T follicular helper cell (primary cell): Measurements from ENCODE around the gene PRDM10.
"Not testable (repeated sequence)": the region's sequence is repeated elsewhere in the genome, so short reads cannot be mapped to it uniquely, and the experiment has no call there.

ENCODE experiments used
- DNase-seq: peaks from one replicate; pipeline ENCODE4 v3.0.0-alpha.2; 2020; ENCODE audit warnings: low read depth

Gene PRDM10

DNA sequence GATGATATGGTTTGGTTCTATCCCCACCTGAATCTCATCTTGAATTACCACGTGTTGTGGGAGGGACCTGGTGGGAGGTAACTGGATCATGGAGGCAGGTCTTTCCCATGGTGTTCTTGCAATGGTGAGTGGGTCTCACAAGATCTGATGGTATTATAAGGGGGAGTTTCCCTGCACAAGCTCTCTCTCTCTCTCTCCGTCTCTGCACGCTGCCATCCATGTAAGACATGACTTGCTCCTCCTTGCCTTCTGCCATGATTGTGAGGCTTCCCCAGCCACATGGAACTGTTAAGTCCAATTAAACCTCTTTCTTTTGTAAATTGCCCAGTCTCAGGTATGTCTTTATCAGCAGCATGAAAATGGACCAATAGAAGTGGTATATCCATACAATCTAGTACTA is 13.2 kb upstream of the PRDM10 start:
- DNase-seq = not testable (repeated sequence)

DNA sequence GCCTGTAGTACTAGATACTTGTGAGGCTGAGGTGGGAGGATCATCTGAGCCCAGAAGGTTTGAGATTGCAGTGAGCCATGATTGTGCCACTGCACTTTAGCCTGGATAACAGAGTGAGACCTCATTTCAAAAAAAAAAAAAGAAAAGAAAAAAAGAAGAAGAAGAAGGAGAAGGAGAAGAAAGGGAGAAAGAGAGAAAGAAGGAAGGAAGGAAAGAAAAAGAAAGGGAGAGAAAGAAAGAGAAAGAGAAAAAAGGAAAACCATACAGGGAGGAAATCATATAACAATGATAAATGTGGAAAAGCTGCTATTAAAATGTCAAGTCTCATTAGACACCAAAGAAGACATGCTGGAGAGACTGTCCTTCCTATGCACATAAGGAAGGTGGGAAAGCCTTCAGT is 5.7 kb upstream of the PRDM10 start:
- no peak for DNase-seq

DNA sequence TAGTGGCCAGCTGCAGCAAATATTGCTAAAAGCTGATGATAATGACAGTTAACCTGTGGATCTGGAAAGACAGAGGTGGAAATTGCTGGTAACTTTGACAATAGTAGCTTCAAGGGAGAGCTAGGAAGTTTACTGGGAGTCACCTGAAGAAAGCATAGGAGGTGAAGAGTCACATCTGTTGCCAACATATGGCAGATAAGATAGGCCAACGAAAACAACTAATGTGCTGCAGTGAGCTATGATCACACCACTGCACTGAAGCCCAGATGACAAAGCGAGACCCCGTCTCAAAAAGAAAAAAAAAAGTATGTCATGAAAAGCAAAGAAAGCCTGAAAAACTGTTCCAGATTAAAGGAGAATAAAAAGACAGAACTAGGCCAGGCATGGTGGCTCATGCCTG is 4.3 kb upstream of the PRDM10 start:
- DNase-seq = no peak

DNA sequence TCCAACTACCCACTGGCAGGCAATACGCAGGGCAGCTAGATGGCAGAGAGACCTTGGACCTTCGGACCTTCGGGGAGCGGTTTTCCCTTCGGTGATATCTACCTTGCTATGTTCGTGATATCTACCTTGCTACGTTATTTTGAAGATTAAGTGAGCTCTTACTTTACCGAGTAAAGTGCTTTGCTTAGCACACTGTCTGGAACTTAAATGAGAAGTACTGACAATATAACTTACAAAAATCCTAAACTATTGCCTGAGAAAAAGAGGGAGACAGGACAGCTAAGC is 1.0 kb upstream of the PRDM10 start:
- DNase-seq = no peak

DNA sequence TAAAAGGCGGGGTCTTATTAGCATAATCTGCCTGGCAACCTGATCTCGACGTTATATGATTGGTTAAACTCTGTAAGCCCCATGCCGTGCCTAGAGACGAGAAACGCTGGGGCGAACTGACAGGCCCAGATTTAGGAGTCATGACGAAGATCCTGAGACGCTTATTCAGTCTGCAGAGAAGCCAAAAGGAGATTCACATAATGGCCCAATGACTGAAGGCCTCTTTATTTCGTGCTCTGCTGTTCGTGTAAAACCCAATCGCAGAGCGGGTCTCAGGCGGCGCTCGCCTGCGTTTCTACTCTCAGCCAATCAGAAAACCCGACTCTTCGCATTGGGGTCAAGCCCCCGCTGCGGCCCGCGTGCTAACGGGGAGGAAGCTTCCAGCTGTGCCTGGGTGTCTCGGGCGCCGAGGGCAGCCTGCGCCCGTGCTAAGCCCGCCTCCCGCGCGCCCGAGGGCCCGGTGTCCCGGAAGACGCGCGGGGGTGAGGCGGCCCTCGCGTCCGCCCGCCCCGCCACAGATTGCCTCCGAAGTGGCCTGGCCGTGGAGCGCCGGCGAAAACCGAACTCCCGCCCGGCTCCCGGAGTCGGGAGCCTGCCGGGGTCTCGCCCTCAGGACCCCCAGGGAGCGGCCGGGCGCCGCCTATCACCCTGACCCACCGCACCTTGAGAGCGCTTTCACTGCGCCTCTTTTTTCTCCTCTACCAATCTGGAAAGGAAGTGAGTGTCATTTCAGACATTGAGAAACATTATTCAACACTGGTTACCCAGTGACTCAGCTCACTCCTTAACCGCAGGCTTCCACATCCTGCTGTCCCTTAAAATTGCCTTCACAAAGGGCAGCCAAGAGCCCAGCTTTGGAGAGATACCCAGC is 446 bp upstream of the PRDM10 start:
- peak; percentile 84 for DNase-seq

DNA sequence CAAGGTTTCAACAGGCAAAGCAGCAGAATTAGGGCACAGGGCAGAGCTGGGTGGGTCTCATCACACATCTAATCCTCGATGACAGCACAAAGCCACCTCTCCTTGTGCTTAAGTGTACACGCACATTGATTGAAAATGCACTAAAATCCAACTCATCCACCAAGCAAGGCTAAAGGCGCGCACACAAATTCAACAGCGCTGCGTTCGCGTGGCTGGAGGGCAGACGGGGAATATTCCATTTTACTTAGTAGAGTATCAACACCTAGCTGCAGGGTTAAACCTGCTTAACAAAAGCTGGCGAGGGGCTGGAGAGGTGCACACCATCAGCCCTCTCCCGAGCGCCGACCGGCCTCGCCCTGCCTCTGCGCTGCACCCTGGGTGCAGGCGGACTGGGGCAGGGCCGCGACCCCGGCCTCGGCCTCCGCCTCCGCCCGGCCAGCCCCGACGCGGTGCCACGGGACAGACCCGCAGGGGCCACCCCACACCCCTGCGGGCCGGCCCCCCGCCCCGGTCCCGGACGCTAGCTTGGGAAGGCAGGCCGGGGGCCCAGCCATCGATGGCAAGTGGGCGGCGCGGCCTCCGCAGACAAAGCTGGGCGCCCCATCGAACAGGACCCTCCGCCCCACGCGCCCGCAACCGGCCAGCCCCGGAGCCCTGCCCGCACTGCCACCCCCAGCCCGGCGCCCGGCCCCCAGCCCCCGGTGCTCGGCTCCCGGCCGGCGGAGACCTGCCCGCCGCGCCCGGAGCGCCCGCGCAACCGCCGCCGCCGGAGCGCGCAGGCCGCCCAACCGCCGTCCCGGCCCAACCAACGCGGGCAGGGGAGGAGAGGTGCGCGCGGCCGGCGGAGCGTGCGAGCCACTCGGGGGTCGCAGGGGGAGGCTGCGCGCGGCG is 929 bp downstream of the PRDM10 start:
- peak; percentile 16 for DNase-seq

DNA sequence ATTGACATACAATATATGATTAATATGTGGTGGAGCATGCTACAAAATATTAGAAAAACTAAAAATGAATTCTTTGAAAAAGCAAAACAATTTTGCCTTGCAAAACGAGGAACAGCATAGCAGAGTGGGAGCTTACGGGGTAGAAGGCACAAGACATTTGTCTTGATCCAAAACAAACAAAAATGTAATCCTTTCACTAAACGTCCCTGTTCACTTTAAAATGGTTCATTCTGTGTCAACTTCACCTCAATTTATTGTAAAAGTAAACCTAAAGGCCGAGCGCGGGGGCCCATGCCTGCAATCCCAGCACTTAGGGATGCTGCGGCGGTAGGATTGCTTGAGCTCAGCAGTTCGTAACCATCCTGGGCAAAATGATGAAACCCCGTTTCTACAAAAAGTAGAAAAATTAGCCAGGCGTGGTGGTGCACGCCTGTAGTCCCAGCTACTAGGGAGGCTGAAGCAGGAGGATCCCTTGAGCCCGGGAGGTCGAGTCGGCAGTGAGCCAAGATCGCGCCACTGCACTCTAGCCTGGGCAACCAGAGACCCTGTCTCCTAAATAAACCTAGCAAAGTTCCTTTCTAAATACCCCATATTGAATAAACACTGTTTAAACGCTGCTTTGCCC is 2.0 kb downstream of the PRDM10 start:
- DNase-seq = no peak

DNA sequence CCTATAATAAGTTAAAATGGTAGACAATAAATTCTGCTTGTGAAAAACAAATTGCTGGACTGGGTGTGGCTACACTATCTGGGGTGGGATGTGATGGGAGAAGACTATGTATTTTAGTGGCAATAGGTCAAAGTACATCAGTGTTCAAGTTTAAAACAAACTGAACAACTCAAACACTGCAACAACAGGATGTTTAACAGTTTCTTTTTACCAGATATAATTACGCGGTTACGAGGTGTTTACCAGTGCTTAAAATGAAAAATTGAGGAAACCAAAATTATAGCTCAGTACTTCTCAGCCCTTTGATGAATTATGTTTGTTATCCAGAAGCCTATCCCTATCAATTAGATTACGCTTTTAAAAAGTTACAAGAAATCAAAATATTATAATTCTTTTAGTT is 3.2 kb downstream of the PRDM10 start:
- no peak for DNase-seq

DNA sequence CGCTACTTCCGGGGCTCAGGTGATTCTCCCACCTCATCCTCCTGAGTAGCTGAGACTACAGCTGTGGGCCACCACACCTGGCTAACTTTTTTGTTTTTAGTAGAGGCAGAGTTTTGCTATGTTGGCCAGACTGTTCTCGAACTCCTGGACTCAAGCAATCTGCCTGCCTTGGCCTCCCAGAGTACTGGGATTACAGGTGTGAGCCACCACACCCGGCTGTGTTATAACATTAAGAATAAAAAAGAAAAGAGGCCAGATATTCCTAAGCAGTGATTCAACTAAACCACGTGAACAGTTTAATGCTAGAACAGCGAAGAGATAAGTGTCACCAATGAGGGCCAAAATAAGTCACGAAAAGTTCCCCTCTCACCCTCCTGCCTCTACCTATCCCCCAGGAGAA is 3.7 kb downstream of the PRDM10 start:
- no peak for DNase-seq

DNA sequence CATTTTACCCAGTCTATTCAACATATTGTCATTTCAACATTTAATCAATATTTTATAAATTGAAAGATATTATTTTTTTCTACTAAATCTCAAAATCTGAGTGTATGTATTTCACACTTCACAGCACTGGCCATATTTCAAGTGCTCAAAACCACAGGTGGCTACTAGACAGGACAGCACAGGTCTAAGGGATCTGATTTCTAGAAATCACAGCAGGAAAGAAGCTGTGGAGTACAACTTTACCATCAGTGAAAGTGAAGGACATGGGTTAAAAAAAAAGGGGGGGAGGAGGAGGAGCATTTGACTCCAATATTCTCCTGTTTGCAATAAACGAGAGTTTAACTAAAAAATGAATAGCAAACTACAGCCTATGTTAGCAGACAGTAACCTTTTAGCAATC is 4.5 kb downstream of the PRDM10 start:
- no peak for DNase-seq

DNA sequence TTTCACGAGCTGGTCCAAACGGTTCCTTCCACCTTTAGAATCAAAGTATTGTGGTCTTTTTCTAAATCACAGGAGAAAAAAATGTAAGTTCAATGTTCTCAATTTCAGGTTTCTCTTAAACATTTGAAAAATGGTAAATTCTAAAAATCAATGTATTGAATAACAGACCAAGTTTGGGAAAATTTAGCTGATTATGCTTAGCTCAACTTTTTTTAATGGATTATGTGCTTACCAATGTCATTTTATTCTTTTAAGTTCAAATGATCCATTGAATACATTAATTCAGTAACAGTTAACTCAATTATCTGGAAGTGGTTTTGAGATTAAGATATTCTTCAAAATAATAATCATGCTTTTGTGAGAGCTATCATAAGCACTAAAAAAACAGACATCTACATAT is 5.1 kb downstream of the PRDM10 start:
- no peak for DNase-seq

DNA sequence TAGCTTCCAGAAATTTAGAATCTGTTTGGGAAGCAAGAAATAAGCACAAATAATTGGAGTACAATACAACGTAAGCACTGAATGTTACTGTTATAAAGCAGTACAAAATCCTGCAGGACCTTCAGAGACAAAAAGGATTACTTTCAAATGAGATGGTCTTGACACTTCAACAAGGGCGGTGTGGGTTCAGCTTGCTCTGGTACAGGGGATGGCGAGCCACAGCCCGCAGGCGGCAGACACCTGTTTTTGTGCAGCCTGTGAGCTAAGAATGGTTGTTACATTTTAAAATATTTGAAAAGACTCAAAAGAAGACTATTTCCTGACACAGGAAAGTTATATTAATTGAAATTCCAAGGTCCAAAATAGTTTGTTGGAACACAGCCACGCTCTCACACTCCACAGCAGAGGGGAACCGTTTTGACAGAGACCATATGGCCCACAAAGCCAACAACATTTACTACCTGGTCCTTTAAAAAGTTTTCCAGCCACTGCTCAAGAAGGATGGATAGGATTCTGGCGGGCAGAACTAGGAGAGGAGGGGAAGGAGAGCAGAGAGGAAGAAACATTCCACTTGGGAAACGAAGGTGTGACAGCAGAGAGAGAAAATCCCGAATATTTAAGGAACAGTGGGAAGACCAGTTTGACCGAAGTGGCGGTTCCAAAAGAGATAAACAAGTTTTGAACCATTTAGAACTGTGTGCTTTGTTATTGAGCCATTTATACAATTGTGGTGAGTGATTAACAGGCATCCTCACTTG is 6.3 kb downstream of the PRDM10 start:
- DNase-seq = no peak

DNA sequence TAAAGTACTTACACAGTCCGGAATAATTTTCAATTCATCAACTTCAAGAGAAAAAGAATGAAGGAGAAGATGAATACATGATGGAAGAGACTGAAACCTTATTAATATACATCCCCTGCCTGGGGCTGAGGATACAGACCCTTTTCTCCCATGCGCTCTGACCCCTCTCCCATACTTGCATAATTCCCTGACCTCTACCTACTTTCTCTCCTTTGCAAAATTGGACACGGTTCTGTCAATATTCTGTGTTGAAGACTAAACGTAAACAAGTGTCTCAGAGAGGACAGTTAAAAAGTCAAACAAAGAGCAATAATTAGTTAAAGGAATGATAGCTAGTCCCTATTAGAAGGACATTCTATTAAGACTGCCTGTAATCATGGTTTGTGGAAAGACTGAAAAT is 7.5 kb downstream of the PRDM10 start:
- no peak for DNase-seq

DNA sequence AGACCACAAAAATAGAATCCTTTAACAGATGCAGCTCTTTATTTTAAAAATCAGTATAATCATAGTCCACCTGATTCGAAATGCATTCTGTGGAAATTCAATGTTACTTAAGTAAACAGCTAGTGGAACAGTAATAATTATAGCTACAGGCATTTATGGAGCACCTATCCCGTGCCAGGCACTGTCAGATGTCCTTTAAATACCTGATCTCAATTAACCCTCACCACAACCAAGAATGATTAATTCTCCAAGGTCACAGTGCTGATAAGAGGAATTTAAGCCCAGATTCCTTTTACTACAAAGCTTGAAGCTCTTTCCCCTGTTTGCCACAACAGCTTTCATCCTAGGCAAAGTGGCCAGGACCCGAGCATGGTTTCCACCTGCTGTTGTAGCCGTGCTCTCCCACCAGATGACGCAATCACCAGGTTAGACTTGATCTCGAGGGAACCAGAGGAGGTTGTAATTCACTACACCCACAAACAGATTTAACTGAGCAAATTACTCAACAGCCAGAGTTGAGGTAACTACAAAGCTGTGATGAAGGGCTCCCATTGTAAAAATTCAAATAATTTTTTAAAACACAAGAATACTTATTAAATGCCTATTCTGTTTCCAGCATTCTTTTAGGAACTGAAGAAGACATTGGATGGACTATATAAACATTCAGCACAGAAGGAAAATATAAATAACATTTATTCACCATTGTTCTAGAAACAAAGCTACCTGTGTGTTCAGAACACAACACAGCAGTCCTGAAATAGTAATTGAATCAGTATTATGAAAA is 10.3 kb downstream of the PRDM10 start:
- DNase-seq = peak; percentile 29

DNA sequence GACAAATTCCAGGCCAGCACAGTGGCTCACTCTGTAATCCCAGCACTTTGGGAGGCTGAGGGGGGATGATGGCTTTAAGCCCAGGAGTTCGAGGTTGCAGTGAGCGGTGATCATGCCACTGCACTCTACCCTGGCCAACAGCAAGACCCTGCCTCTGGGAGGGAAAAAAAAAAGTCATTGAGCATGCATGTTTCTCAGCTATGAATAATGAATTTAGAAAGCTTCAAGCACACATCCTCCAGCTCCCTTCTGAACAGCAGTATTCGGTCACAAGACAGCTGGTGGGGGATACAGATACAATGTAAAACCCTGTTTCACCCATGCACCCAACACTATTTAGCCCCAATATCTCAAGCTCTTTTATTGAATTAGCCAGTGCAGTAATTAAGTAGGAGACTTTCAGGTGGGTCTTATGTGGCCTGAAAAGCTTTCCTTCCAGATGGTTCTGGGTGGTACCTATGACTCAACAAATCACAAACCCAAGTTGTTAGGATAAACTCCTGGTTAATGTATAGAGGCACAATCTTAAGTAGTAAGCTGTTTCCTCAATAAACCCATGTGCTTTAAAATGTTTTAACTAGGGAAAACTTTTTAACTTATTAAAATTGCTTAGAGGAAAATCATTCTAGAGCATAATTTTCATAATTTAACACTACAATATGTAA is 13.4 kb downstream of the PRDM10 start:
- DNase-seq = no peak

DNA sequence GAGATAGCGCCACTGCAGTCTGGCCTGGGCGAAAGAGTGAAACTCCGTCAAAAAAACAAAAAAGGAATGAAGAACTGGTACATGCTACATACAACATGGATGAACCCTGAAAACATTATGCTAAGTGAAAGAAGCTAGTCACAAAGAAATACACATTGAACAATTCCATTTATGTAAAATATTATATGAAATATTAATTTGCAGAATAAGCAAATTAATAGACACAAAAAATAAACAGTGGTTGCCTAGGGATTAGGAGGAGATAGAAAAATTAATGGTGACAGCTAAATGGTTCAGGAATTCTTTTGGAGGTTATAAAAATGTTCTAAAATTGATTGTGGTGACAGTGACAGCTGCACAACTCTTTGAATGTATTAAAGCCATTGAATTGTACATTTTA is 14.7 kb downstream of the PRDM10 start:
- no peak for DNase-seq

DNA sequence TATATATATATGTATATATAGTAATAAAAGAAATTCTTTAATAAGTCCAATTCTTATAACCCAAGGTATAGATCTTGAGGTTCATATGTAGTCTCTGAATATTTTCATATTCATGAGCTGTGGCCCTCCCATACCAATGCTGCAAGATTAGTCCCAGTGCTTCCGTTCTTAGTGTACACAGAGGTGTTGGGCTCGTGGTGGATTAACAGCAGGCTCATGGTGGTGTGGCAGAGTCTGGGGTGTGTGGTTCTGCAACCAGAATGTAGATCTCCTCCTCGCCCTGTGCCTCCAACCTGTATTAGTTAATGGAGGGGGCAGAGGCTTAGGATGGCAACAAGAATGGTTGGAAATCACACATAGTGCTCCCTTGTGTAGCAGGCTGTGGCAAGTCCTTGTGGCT is 16.8 kb downstream of the PRDM10 start:
- no peak for DNase-seq

DNA sequence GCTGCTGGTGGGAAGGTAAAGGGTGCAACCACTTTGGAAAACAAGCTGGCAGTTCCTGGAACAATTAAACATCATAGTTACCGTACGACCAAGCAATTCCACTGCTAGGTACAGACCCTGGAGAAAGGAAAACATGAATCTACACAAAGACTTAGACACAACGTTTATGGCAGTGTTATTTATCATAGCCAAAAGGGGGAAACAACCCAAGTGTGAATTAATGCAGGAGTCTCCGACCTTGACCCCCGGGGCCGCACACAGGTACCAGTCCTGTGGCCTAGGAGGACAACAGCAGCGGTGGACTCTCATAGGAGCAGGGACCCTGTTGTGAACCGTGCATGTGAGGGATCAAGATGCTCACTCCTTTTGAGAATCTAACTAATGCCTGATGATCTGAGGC is 22.5 kb downstream of the PRDM10 start:
- DNase-seq = no peak

DNA sequence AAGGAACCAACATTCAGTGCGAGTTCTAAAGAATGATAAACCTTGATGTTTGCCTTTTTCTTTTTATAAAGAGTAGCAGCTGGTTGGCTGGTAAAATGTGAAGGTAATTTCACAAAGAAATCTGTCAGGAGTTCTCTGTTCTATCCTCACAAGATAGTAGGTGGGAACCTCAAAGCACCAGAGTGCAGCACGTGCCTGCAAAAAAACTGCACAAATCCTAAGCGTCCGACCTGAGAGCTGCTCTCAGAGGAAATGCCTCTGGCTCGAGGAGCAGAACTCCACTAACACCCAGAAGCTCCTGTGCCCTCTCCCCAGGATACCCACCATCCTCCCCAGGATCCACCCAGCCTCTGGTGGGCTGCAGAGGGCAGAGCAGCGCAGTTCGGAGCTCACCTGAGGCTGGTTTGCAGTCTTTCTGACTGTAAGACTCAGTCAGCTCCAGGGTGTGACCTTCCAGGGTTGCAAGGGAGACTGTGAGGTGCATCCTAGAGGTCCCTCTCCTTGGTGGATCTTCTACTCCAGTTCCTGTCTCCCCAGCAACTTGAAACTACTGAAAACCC is 23.5 kb downstream of the PRDM10 start:
- no peak for DNase-seq

DNA sequence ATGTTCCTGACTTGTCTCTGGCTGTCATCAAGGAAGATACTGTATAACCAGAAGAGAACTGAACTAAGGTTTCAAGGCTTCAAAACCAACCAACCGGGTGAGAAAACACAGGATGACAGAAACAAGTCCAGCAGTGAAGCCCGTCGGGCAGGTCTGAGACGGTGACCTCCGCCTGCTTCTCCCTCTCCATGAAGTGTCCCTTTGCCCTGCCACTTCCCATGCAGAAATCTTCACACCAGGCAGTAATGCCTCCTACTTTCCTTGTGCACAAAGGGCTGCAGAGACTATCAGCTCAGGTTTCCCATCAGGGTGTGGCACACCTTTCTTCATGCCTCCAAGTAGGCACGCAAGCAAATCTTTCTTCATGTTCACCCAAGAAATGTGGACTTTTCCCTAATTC is 24.2 kb downstream of the PRDM10 start:
- no peak for DNase-seq

DNA sequence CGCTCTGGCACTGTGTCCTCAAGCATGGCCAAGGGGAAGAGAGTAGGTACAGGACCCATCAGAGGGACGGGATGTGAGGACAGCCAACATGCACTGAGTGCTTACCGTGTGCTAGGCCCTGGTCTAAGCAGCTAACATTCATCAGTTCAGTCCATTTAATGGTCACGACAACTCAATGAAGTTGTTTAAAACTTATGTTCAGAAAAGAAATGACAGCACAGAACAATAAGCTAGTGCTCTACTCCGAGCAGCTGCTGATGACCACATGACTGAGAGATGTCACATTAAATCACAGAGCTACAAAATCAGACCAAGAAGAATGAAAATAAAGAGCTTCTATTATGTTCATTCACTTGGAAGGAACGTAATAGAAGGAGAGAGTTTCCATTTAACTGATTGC is 26.3 kb downstream of the PRDM10 start:
- no peak for DNase-seq
